HG03108 (cell line): ENCODE measurements around the gene TMOD4.
A peak's percentile ranks its signal among the peaks of the same experiment; 100 is the strongest.

ENCODE experiments used
- ATAC-seq: cut with Tn5 transposase; IDR thresholded peaks from one replicate; pipeline ENCODE4 v1.9.1; 2021; ENCODE audit warnings: moderate library complexity; ENCODE audit not compliant: unreplicated experiment

The TMOD4 gene

DNA sequence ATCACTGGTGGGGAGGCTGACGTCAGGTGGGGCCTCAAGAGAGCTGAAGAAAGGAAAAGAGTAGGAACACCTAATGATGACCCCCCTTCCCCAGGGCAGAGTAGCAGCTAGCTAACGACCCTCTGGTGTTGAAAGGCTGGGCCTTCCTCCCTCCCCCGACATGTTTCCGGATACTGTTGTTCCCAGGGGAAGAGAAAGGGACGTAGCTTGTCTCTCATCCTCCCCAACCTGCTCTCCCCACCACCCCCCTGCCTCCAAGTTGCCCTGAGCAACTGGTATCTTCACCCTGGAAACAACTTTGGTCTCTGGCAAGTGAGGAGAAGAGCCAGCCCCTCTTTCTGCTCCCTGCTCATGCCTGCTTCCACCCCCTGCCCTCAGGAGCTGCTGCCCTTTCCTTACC is 31.8 kb downstream of the TMOD4 start:
- no peak for ATAC-seq

DNA sequence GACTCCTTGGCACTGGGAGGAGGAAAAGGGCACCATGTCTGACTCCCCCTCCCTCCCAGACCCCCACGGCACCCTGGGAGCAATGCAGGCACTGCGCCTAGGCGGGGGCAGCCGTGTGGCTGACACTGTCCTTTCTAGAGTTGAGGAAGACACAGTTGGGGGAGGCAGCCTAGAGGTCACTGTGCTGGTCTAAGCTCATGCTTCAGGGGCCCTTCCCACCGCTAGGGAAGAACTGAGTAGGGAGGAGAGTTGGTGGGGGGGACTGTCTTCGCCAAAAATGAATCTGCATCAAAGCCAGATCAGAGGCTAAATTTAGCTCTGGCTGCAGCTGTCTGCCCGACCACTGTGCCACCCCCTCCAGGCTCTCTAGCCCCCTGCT is 32.7 kb downstream of the TMOD4 start:
- ATAC-seq: no peak

DNA sequence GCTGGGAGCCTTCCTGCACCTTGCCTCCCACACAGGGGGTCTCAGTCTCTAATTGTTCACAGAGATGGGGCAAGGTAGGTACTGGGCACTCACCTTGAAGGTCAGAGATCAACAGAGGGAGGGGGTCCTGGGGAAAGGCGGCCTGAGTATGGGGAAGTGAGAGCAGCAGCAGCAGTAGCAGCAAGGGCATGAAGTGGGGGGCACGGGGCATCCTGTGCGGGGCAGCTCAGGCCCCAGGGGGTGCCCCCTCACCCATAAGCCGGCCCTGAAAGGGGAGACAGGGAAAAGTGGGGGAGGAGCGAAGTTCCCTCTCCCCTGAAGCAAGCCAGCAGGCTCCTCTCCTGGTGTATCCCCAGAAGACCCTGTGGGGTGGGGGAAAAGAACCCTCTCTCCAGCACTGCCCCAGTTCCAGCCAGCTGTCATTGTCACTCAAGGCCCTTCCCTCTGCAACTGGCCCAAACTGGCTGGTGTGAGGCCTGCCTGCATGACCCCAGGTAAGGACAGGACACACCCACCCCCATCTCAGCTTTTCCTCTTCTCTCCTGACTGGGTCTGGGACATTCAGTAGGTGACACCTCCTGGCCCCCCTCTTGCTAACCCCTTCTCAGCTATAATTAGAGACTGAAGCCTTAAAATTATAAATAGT is 33.2 kb downstream of the TMOD4 start:
- no peak for ATAC-seq

DNA sequence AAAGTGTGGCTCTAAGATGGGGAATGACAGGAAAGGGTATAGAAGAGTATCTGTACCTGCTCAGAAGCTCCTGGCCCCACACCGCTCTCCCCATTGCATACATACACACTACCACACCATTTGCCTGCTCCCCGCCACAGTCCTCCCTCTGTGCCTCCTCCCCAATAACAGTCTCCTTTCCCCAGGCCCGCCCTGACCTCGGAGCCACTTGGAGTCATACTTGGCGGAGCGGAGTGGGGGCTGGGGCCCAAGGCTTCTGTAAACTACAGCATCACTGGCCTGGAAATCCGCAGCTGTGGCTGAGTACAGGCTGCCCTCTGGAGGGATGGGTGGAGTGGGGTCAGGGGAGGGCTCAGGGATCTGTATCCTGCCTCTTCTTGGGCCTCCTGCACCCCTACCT is 38.0 kb downstream of the TMOD4 start:
- no peak for ATAC-seq

DNA sequence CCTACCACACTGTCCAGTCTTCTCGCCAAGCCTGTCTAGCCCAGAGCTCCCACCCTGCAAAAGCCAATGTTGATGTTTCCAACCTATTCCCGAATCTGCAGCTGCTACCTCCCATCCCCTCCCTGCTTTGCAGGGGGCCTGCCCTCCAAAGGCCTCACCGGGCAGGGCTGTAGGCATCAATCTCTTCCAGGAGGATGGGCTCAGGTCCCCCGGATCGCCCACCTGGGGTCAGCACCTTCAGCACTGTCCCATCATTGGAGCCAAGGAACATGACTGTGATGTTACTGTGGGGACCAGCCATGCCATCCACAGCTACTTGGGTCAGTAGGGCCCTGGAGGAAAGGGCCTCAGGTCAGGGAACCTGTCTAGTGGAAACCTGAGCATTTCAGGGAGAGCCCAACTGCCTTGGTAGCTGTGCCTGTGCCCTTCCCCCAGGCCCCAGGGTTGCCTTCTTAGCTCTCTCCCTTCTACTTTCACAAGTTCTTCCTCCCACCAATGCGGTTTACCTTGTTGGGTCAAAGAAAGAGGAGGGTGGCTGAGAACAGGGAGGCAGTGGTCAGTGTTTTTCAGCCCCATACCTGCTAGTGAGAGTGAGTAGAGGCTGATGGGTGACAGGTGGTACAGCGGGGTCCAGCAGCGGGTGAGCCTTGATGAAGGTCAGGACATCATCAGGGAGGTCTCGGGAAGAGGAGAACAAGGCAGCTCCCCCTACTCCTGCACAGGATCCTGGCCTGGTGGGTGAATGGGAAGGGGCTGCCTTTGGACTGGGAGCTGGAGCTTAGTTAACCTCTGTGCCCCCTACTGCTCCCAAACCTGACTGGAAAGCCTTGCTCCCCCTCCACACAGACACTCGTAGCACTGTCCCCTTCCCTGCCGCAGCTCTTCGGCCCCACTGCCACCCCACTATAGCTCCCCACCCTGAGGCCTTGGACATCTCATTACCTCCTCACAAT is 40.1 kb downstream of the TMOD4 start:
- ATAC-seq: no peak

DNA sequence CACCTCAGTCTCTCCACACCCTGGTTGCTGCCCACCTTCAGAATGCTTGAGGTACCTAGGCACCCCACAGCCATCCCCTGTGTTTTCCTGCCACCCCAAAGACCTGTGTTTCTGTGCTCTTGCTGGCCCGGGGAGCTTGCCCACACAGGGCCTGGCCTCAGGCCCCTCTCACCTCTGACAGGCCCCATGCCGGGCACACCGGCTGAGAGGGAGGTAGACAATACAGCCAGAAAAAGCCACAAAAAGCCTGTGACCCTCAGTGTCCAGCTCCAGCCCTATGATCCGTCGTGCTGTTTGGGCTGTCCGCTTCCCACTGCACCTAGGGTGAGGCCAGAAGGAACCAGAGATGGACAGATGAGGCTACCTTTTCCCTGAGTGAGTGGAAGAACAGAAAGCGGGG is 40.8 kb downstream of the TMOD4 start:
- ATAC-seq: no peak

DNA sequence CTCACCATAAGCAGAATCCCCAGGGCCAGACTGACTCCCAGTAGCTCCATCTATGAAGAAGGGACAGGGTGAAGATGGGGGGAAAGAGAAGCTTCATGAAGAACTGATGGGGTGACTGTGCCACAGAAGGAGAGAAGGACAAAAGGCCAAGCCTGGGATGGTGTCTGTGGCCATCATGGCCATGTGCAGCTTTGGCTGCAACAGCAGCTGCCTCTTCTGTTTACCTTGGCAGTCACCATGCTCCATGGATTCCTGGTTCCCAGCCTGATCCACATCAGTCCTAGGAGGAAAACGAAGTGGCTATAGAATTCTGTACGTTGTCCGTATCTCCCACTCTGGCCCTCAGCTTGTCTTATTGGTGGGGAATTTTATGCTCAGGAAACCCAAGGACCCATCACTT is 41.4 kb downstream of the TMOD4 start:
- ATAC-seq: no peak

DNA sequence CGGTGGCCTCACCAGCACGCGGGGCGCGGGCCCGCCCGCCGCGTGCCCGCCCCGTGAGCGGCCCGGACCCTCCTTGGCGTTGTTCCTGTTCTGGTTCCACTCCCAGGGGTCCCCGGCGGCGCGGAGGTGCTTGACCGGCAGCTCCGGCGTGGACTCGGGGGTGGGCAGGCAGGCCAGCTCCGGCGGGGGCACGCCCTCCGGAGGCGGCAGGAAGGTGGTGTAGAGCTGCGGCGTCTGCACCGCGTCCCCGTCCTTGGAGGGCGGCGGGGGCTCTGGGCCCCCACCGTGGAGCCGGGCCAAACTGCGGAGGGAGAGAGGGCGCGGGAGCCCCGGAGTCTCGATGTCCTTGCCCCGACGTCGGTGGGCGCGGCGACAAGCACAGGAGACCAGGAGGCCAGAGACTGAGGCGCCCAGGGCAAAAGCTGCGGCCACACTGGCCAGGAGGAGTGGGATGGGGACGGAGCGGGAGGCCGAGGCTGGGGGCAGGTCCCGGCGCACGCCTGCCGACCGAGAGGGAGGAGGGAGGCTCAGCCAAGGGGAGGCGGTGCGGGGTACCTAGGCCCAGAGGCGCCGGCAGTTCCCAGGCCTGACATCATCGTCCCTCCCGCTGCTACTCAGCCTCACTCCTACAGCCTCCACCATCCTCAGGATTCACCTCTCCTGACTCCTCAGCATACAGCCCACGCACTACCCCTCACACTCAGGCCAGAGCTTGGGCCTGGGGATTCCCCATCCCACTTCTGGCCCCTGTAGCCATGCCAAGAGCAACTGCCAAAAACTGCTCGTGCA is 42.6 kb downstream of the TMOD4 start:
- ATAC-seq: no peak

DNA sequence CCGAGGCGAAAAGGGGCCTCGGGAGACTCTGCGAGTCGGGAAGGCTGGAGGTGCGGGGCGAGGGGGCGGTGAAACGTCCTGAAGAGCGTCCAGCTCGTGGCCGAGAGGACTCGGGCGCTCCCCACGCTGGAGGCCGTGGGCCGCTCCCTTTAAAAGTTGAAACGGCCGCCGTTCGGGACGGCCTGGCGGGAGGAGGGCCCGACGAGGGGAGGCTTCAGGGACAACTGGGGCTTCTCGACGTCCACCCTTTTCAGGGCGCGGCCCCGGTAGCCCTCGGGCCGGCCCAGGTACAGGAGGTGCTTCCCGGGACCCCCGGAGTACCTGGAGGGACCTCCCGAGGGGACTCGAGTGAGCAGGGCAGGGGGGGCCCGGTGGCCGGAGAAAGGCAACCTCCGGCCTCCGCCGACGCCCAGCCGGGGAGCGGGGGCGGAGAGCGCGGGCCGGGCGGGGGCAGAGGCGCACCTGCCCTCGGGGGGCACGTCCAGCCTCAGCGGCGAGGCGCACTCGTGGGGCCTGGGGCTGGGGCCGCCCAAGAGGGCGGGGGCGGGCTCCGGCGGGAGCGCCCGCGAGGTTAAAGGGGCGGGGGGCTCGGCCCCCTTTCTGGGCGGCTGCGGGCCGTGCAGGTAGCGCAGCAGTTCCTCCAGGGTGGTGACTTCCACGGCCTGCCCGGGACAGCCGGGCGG is 43.3 kb downstream of the TMOD4 start:
- no peak for ATAC-seq

DNA sequence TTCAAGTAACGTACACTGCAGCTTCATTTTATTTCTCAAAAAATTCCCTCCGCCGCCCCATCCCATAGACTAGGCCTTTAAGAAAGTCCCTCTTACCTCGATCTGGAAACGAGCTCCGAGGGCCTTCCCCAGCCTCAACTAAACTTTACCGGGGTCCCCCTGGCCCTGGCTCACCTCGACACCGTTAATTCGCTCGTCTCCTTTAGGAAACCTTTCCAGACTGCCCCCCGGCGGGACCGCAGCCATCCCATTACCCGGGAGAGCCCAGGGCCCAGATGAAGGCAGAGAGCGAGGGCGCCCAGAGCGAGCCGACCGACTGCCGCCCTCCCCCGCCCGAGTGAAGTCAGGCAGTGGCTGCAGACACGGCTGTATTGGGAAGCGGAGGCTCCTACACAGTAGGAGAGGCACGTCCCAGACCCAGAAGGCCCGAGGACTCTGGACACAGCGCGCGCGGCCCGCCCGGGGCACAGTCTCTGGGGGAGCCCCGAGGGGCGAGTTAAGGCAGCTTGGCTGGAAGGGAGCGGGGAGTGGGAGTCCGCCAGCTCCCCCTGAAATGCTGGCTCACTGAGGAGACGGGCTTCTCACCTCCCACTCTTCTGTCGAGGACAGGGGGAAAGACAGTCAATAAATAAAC is 44.0 kb downstream of the TMOD4 start:
- no peak for ATAC-seq

DNA sequence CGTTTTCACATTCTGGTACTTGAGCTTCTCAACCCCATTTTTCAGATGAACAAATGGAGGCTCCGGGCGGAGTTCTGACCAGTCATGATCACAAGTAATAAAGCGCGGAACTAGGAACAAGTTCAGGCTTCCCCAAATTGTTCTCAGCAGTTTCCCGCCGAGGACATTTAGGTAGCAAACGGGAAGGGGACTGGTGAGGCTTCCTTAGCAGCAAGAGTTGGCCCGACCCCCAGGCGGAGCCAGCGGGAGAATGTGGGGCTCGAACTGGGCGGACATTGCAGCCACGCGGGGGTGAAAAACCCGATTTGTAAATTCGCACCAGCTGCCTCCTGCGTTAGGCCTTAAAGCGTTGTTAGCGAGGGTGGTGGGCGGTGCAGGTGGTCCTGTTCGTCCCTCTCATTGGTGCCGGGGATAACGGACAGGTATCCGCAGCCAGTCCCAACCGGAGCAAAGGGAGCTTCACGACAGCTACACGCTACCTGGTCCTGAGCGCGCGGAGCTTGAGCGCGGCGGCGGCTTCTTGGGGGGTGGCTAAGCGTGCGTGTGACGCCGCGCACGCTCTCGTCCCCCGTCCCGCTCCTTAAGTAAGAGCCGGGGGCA is 44.7 kb downstream of the TMOD4 start:
- ATAC-seq: peak; percentile 81

DNA sequence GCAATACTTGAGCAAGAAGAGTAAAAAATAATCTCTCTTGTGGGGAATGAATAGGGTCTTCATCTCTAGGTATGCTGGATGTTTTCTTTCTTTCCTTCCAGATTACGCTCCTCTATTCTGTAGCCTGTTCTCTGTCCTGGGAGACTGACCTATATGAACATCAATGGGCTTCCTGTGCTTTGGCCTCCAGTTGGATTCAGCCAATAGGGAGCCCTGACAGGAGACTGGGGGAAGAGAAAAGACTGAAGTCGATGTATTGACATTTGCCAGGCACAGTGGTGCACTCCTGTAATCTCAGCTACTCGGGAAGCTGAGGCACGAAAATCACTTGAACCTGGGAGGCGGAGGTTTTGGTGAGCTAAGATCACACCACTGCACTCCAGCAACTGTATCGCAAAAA is 47.0 kb downstream of the TMOD4 start:
- ATAC-seq: no peak

DNA sequence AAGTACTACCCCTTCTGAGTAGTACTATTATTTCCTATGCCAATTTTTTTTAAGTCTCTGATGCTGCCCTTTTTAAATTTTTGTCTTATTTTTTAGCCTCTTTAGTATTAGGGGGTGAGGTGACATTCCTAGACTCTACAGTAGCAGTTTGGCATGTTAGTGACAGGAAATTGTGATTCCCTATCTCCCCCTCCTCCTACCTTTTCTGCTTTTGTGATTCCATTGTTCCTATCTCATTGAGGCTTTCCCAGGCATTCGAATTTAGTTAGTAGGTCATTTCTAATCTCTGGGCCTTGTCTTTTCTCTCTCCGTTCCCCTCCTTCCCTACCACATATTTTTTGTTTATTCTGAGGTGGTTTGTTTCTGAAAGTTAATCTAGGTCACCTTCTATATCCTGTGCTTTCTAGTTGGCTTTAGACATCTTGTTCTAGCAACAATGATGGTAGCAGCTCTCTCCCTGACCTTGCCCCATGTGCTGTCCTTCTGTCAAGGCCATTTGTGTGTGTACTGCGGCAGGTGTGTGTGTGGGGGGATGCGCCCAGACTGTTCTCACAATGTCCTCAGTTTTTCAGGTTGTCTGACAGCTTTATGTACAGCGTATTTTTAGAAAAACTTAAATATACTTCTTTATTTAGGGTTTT is 50.9 kb downstream of the TMOD4 start:
- ATAC-seq: no peak
